ENCODE measurements around the gene GNPNAT1. TPM values are rescaled to one million over a fixed set of nuclear protein-coding genes. Genes with fewer than 3 reads are reported as not detected.

The GNPNAT1 gene
- total and polyA plus RNA-seq, 9 donors, result 9.9 to 29.8 (median 16.5) TPM

GRCh38 chr14:52827426-52827825, 36.0 kb upstream of the GNPNAT1 start:
- H3K27ac ChIP-seq, result no peak overlapping the region
- H3K27me3 ChIP-seq, result no peaks in the 10 kb centered on the region
- DNase-seq, result no peak
- no peak for TF ChIP-seq POLR2A (IDR thresholded peaks at IDR 0.05)
- TF ChIP-seq CTCF (IDR thresholded peaks at IDR 0.05), result no peak
- no peak for TF ChIP-seq EP300 (IDR thresholded peaks at IDR 0.05)
- intact Hi-C loops (cut with DNase I), result loop anchor here in 2 of 4 donors (2.0 to 10.0 kb wide), 2 partner anchors 133 to 137 kb away; no protein-coding TSS in a partner anchor
- H3K4me1 ChIP-seq (ENCODE audit: insufficient read depth), result peaks cover 1% of the 10 kb centered on the region
- H3K4me3 ChIP-seq, result no peak overlapping the region
- H3K9me3 ChIP-seq, result no peaks in the 10 kb centered on the region
- H3K36me3 ChIP-seq, result no peaks in the 10 kb centered on the region

GRCh38 chr14:52825085-52825484, 33.7 kb upstream of the GNPNAT1 start:
- Histone ChIP-seq H3K36me3 (no peaks in the 10 kb centered on the region), H3K9me3 (no peaks in the 10 kb centered on the region), H3K4me1 (ENCODE audit: insufficient read depth) (peaks cover 1% of the 10 kb centered on the region), H3K27me3 (no peaks in the 10 kb centered on the region), H3K27ac (no peak overlapping the region), H3K4me3 (no peak overlapping the region)
- DNase-seq, result no peak
- intact Hi-C loops (cut with DNase I), result loop anchor here in 1 of 4 donors (10.0 kb wide), 1 partner anchor 140 kb away; no protein-coding TSS in a partner anchor
- TF ChIP-seq POLR2A (IDR thresholded peaks at IDR 0.05) (no peak), CTCF (IDR thresholded peaks at IDR 0.05) (no peak), EP300 (IDR thresholded peaks at IDR 0.05) (no peak)
- WGBS, 3 donors, result 39 to 59% (median 43%) methylated on average over 4 of the region's 4 CpGs

GRCh38 chr14:52824462-52824861, 33.1 kb upstream of the GNPNAT1 start:
- TF ChIP-seq CTCF (IDR thresholded peaks at IDR 0.05), result no peak
- no peak for TF ChIP-seq EP300 (IDR thresholded peaks at IDR 0.05)
- no peak for TF ChIP-seq POLR2A (IDR thresholded peaks at IDR 0.05)
- WGBS, 3 donors, result 32 to 46% (median 33%) methylated on average over 4 of the region's 4 CpGs
- Histone ChIP-seq H3K27ac (no peak overlapping the region), H3K36me3 (no peaks in the 10 kb centered on the region), H3K9me3 (no peaks in the 10 kb centered on the region), H3K27me3 (no peaks in the 10 kb centered on the region), H3K4me3 (no peak overlapping the region), H3K4me1 (ENCODE audit: insufficient read depth) (peaks cover 1% of the 10 kb centered on the region)
- DNase-seq, result no peak
- intact Hi-C loops (cut with DNase I), result loop anchor here in 3 of 4 donors (5.0 to 10.0 kb wide), 3 partner anchors 138 to 233 kb away; no protein-coding TSS in a partner anchor

- WGBS, 3 donors, result 62 to 74% (median 68%) methylated on average over 7 of the region's 7 CpGs
- peaks cover 1% of the 10 kb centered on the region for H3K4me1 ChIP-seq (ENCODE audit: insufficient read depth)
- no peak overlapping the region for H3K4me3 ChIP-seq
- H3K27ac ChIP-seq, result no peak overlapping the region
- TF ChIP-seq CTCF (IDR thresholded peaks at IDR 0.05), result no peak
- TF ChIP-seq EP300 (IDR thresholded peaks at IDR 0.05), result no peak
- no peak for TF ChIP-seq POLR2A (IDR thresholded peaks at IDR 0.05)
- H3K9me3 ChIP-seq, result no peaks in the 10 kb centered on the region
- H3K27me3 ChIP-seq, result no peaks in the 10 kb centered on the region
- DNase-seq, result no peak
- no peaks in the 10 kb centered on the region for H3K36me3 ChIP-seq
- intact Hi-C loops (cut with DNase I), result loop anchor here in 3 of 4 donors (2.0 to 10.0 kb wide), 4 partner anchors 139 to 235 kb away; no protein-coding TSS in a partner anchor
Observed at GRCh38 chr14:52821805-52822250, 30.4 kb upstream of the GNPNAT1 start.

Measured in ovary (tissue), 9 donors.